Raji (cell line): ENCODE data around the gene SLC26A1.

Experiments used
- POLR2A ChIP-seq: IDR thresholded peaks from 2 replicates; pipeline ENCODE4 v1.6.1; 2011; ENCODE audit warnings: low read depth, low read length, control low read depth; ENCODE audit not compliant: insufficient read depth

The SLC26A1 gene

GRCh38 chr4:953574-953915 is 39.7 kb downstream of the SLC26A1 start:
- no peak for TF ChIP-seq POLR2A

- no peak for TF ChIP-seq POLR2A
Measured at GRCh38 chr4:952881-953573, 40.2 kb downstream of the SLC26A1 start.

- TF ChIP-seq POLR2A, result no peak
Measured at GRCh38 chr4:951594-952468, 41.4 kb downstream of the SLC26A1 start.

- no peak for TF ChIP-seq POLR2A
Measured at GRCh38 chr4:951186-951585, 42.0 kb downstream of the SLC26A1 start.

- TF ChIP-seq POLR2A, result no peak
Measured at GRCh38 chr4:950136-951020, 42.8 kb downstream of the SLC26A1 start.

GRCh38 chr4:949656-950055 is 43.5 kb downstream of the SLC26A1 start:
- TF ChIP-seq POLR2A, result no peak

- TF ChIP-seq POLR2A, result no peak
Measured at GRCh38 chr4:948936-949300, 44.3 kb downstream of the SLC26A1 start.

GRCh38 chr4:948101-948935 is 44.9 kb downstream of the SLC26A1 start:
- TF ChIP-seq POLR2A, result no peak

GRCh38 chr4:947491-947971 is 45.7 kb downstream of the SLC26A1 start:
- no peak for TF ChIP-seq POLR2A

GRCh38 chr4:946517-947471 is 46.4 kb downstream of the SLC26A1 start:
- TF ChIP-seq POLR2A, result no peak

GRCh38 chr4:946103-946450 is 47.1 kb downstream of the SLC26A1 start:
- no peak for TF ChIP-seq POLR2A

- no peak for TF ChIP-seq POLR2A
Measured at GRCh38 chr4:945274-946102, 47.7 kb downstream of the SLC26A1 start.
